Tibial nerve (tissue), 3 donors: ENCODE results near the gene USP6NL.

Source experiments
- CTCF ChIP-seq, 5 experiments: fragments of 200-600 bp in 3 of 5; fragments of 450-650 bp in 2 of 5; sonication (generic) in 3 of 5; IDR thresholded peaks; one replicate each; pipeline ENCODE4 v1.5.1; 2016 to 2019; ENCODE audit warnings: antibody characterized with exemption in 5 of 5, mild to moderate bottlenecking in 3 of 5, moderate library complexity in 2 of 5
- POLR2A ChIP-seq, 2 donors: fragments of 450-650 bp; IDR thresholded peaks; one replicate each; pipeline ENCODE4 v1.6.1; 2017; ENCODE audit warnings: antibody characterized with exemption in 2 of 2, mild to moderate bottlenecking in 2 of 2, moderate library complexity in 2 of 2

- TF ChIP-seq CTCF (IDR thresholded peaks at IDR 0.05) = no peak
- TF ChIP-seq POLR2A (IDR thresholded peaks at IDR 0.05) = no peak
These were observed 161.0 kb downstream of the USP6NL start for GRCh38 chr10:11450427-11450826.
